DOHH2 (cell line): ENCODE data around the gene GAPVD1.

Experiments
- H3F3A ChIP-seq: fragments of 200-600 bp; sonication (generic), shearing (Covaris generic); 2 replicates; pipeline ENCODE4 v1.6.0; 2016; ENCODE audit warnings: antibody characterized with exemption, mild to moderate bottlenecking; ENCODE audit not compliant: control insufficient read depth, insufficient read depth
- H3K27ac ChIP-seq: fragments of 200-600 bp; sonication (generic); 2 replicates; pipeline ENCODE4 v1.5.1; 2014; ENCODE audit warnings: low read depth, mild to moderate bottlenecking, low read length, moderate library complexity
- H3K27me3 ChIP-seq: fragments of 200-600 bp; sonication (generic); 2 replicates; pipeline ENCODE4 v1.6.1; 2014; ENCODE audit warnings: mild to moderate bottlenecking, low read length, mixed read lengths; ENCODE audit not compliant: control insufficient read depth
- H3K36me3 ChIP-seq: fragments of 200-600 bp; sonication (generic); 2 replicates; pipeline ENCODE4 v1.6.1; 2014; ENCODE audit warnings: mild to moderate bottlenecking, low read length, moderate library complexity, mixed read lengths; ENCODE audit not compliant: control insufficient read depth
- H3K4me1 ChIP-seq: fragments of 200-600 bp; sonication (generic); 2 replicates; pipeline ENCODE4 v1.6.1; 2014; ENCODE audit warnings: mild to moderate bottlenecking, low read length, mixed read lengths; ENCODE audit not compliant: control insufficient read depth
- H3K4me2 ChIP-seq: fragments of 200-600 bp; sonication (generic); 2 replicates; pipeline ENCODE4 v1.6.0; 2014; ENCODE audit warnings: mild to moderate bottlenecking, low read length, moderate library complexity
- H3K4me3 ChIP-seq: fragments of 200-600 bp; sonication (generic); 2 replicates; pipeline ENCODE4 v1.5.1; 2014; ENCODE audit warnings: mild to moderate bottlenecking, low read length, mixed read lengths
- H3K79me2 ChIP-seq: fragments of 200-600 bp; sonication (generic); 2 replicates; pipeline ENCODE4 v1.6.1; 2014; ENCODE audit warnings: mild to moderate bottlenecking, low read length, mixed read lengths; ENCODE audit not compliant: control insufficient read depth
- H3K9me2 ChIP-seq: fragments of 200-600 bp; sonication (generic); replicated peaks from 2 replicates; pipeline ENCODE4 v1.6.1; 2014; ENCODE audit warnings: mild to moderate bottlenecking, low read length, mixed read lengths; ENCODE audit not compliant: control insufficient read depth
- H3K9me3 ChIP-seq: fragments of 200-600 bp; sonication (generic); 2 replicates; pipeline ENCODE4 v1.6.1; 2014; ENCODE audit warnings: antibody characterized with exemption, low read length, mixed read lengths; ENCODE audit not compliant: control insufficient read depth, insufficient read depth
- H4K20me1 ChIP-seq: fragments of 200-600 bp; sonication (generic); 2 replicates; pipeline ENCODE4 v1.6.0; 2014; ENCODE audit warnings: low read depth, mild to moderate bottlenecking, antibody characterized with exemption, low read length, moderate library complexity; ENCODE audit not compliant: control insufficient read depth, insufficient read depth
- EZH2phosphoT487 ChIP-seq: fragments of 200-600 bp; sonication (generic); IDR thresholded peaks from 2 replicates; pipeline ENCODE4 v1.6.1; 2017; ENCODE audit warnings: borderline replicate concordance, mild to moderate bottlenecking, antibody characterized with exemption, low read length, moderate library complexity, mixed read lengths
- TF ChIP-seq, protein P1 (sequence below): fragments of 200-600 bp; sonication (generic); IDR thresholded peaks from one replicate; pipeline ENCODE4 v1.5.1; 2014; ENCODE audit warnings: antibody characterized with exemption, mild to moderate bottlenecking, low read depth, low read length; ENCODE audit not compliant: poor library complexity, severe bottlenecking

Gene GAPVD1

DNA sequence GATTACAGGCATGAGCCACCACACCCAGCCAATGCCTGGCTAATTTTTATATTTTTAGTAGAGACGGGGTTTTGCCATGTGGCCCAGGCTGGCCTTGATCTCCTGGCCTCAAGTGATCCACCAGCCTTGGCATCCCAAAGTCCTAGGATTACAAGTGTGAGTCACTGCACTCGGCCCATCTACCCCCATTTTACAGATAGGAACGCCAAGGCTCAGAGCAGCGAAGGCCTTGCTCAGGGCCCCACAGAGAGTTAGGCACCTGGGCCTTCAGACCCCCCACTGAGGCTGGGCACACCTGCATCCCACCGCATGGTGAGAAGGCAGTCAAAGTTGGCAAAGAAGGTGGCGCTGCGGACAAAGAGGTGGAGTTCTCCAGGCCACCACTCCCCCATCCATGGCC lies 143.1 kb downstream of the GAPVD1 start:
- Histone ChIP-seq H3K9me2 (no peaks in the 10 kb centered on the region; the same call in 1 of the 2 replicates), H4K20me1 (no peaks in the 10 kb centered on the region), H3K36me3 (no peaks in the 10 kb centered on the region), H3K27me3 (peaks cover 3% of the 10 kb centered on the region), H3F3A (no peaks in the 10 kb centered on the region), H3K27ac (no peak overlapping the region), H3K79me2 (no peaks in the 10 kb centered on the region), H3K4me3 (no peak overlapping the region), H3K4me2 (no peak overlapping the region), H3K4me1 (peaks cover 15% of the 10 kb centered on the region), H3K9me3 (no peaks in the 10 kb centered on the region)
- TF ChIP-seq EZH2phosphoT487 = no peak
- TF ChIP-seq, protein P1, sequence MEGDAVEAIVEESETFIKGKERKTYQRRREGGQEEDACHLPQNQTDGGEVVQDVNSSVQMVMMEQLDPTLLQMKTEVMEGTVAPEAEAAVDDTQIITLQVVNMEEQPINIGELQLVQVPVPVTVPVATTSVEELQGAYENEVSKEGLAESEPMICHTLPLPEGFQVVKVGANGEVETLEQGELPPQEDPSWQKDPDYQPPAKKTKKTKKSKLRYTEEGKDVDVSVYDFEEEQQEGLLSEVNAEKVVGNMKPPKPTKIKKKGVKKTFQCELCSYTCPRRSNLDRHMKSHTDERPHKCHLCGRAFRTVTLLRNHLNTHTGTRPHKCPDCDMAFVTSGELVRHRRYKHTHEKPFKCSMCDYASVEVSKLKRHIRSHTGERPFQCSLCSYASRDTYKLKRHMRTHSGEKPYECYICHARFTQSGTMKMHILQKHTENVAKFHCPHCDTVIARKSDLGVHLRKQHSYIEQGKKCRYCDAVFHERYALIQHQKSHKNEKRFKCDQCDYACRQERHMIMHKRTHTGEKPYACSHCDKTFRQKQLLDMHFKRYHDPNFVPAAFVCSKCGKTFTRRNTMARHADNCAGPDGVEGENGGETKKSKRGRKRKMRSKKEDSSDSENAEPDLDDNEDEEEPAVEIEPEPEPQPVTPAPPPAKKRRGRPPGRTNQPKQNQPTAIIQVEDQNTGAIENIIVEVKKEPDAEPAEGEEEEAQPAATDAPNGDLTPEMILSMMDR = no peak

DNA sequence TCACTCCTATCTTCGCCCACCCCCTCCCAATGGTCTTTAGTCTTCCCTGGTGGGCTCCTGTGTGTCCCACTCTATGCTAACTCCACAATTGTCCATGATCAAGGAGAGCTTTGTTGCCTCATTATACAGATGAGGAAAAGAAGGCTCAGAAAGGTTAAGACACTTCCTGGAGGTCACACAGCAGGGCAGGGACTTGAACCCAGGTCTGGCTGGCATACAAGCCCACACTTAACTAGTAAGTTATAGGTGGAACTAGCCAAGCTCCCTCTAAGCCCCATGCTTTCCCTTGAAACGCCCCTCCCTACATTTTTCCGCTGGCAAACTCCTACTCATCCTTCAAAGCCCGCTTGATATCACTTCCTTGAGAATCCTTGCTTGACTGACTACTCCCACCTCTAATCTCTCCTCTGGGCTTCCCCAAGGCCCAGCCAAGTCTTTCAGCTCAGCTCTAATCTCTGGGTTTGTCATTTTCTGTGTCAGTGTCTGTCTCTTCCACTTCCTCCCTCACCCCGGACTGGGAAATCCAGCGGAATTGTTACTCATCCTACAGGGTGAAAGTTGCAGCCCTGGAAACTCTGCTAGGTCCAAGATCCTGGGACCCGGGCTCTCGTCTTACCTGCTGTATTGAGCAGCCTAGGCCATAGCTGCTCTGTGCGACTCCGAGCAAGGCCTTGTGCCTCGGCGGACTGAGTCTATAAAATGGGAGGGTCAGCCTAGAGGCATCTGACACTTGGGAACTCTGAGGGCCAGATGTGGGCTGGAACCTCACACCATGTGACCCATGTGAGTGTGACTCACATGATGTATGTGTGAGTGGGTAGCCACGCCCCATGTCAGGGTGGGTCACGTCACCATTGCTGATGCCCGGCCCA lies 144.5 kb downstream of the GAPVD1 start:
- no peak for TF ChIP-seq EZH2phosphoT487
- TF ChIP-seq, protein P1 = no peak
- no peaks in the 10 kb centered on the region; the same call in 1 of the 2 replicates for H3K9me2 ChIP-seq
- no peak overlapping the region for H3K4me2 ChIP-seq
- peaks cover 3% of the 10 kb centered on the region for H3K27me3 ChIP-seq
- H3K79me2 ChIP-seq = no peaks in the 10 kb centered on the region
- no peaks in the 10 kb centered on the region for H4K20me1 ChIP-seq
- H3K4me3 ChIP-seq = no peak overlapping the region
- H3F3A ChIP-seq = no peaks in the 10 kb centered on the region
- no peaks in the 10 kb centered on the region for H3K9me3 ChIP-seq
- no peaks in the 10 kb centered on the region for H3K36me3 ChIP-seq
- no peak overlapping the region for H3K27ac ChIP-seq
- peaks cover 20% of the 10 kb centered on the region for H3K4me1 ChIP-seq

DNA sequence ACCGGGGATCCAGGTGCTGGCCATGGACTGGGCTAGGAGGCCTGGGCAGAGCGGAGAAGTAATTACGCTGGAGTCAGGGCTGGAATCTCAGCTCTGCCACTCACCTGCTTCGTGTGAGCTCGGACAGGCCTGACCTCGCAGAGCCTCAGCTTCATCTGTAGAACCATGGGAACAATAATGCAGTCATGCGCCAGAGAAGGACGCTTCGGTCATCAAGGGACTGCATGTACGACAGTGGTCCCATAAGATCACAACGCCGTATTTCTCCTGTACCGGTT lies 145.1 kb downstream of the GAPVD1 start:
- H3K36me3 ChIP-seq = no peaks in the 10 kb centered on the region
- no peaks in the 10 kb centered on the region for H4K20me1 ChIP-seq
- no peak overlapping the region for H3K27ac ChIP-seq
- H3K9me2 ChIP-seq = no peaks in the 10 kb centered on the region; the same call in 1 of the 2 replicates
- no peaks in the 10 kb centered on the region for H3K79me2 ChIP-seq
- H3F3A ChIP-seq = no peaks in the 10 kb centered on the region
- no peaks in the 10 kb centered on the region for H3K9me3 ChIP-seq
- H3K4me1 ChIP-seq = peaks cover 20% of the 10 kb centered on the region
- H3K4me3 ChIP-seq = no peak overlapping the region
- peaks cover 3% of the 10 kb centered on the region for H3K27me3 ChIP-seq
- H3K4me2 ChIP-seq = no peak overlapping the region
- TF ChIP-seq, protein P1 = no peak
- TF ChIP-seq EZH2phosphoT487 = no peak
